GM19438 (cell line): ENCODE data around the gene MGRN1.

Experiments
- ATAC-seq: cut with Tn5 transposase; IDR thresholded peaks from one replicate; pipeline ENCODE4 v1.9.1; 2021; ENCODE audit warnings: low read depth; ENCODE audit not compliant: unreplicated experiment

Gene MGRN1

GRCh38 chr16:4618645-4619418 is 5.8 kb upstream of the MGRN1 start:
- ATAC-seq, result no peak

- no peak for ATAC-seq
Measured at GRCh38 chr16:4623593-4623992, 1.0 kb upstream of the MGRN1 start.

- ATAC-seq, result peak; percentile 57
Measured at GRCh38 chr16:4624827-4625559, 367 bp downstream of the MGRN1 start.

- ATAC-seq, result no peak
Measured at GRCh38 chr16:4625560-4626159, 1.0 kb downstream of the MGRN1 start.

GRCh38 chr16:4626396-4626795 is 1.8 kb downstream of the MGRN1 start:
- no peak for ATAC-seq

GRCh38 chr16:4628283-4628682 is 3.7 kb downstream of the MGRN1 start:
- ATAC-seq, result no peak

- no peak for ATAC-seq
Measured at GRCh38 chr16:4631444-4631843, 6.8 kb downstream of the MGRN1 start.

GRCh38 chr16:4633910-4634635 is 9.4 kb downstream of the MGRN1 start:
- ATAC-seq, result no peak

GRCh38 chr16:4634768-4635167 is 10.1 kb downstream of the MGRN1 start:
- ATAC-seq, result no peak

GRCh38 chr16:4636196-4636595 is 11.6 kb downstream of the MGRN1 start:
- ATAC-seq, result no peak

GRCh38 chr16:4637501-4638166 is 13.0 kb downstream of the MGRN1 start:
- ATAC-seq, result no peak

- ATAC-seq, result no peak
Measured at GRCh38 chr16:4639899-4640509, 15.4 kb downstream of the MGRN1 start.

GRCh38 chr16:4640572-4641305 is 16.1 kb downstream of the MGRN1 start:
- no peak for ATAC-seq

GRCh38 chr16:4641306-4641687 is 16.7 kb downstream of the MGRN1 start:
- no peak for ATAC-seq

GRCh38 chr16:4641895-4642294 is 17.3 kb downstream of the MGRN1 start:
- ATAC-seq, result no peak

- ATAC-seq, result no peak
Measured at GRCh38 chr16:4646773-4647643, 22.4 kb downstream of the MGRN1 start.

GRCh38 chr16:4647644-4647980 is 23.0 kb downstream of the MGRN1 start:
- ATAC-seq, result no peak

- no peak for ATAC-seq
Measured at GRCh38 chr16:4648917-4649316, 24.3 kb downstream of the MGRN1 start.
